Dendritic cell treated with granulocyte-macrophage colony-stimulating factor and Interleukin-4, amounts not matched to agents 40 ng/mL and 50 ng/mL, for 4 days (primary cell): ENCODE results near the gene CPA5.

ENCODE experiments used
- H3K27ac Mint-ChIP-seq: one replicate; pipeline ENCODE4 v1.8.0; 2022; ENCODE audit warnings: mild to moderate bottlenecking, mixed read lengths
- H3K27me3 Mint-ChIP-seq: one replicate; pipeline ENCODE4 v1.8.0; 2022; ENCODE audit warnings: mild to moderate bottlenecking, mixed read lengths
- H3K36me3 Mint-ChIP-seq: one replicate; pipeline ENCODE4 v1.8.0; 2022; ENCODE audit warnings: low read depth, mixed read lengths
- H3K4me1 Mint-ChIP-seq: one replicate; pipeline ENCODE4 v1.8.0; 2022; ENCODE audit warnings: low read depth, mixed read lengths
- H3K4me3 Mint-ChIP-seq: one replicate; pipeline ENCODE4 v1.8.0; 2022; ENCODE audit warnings: mild to moderate bottlenecking, moderate library complexity, mixed read lengths
- H3K9me3 Mint-ChIP-seq: one replicate; pipeline ENCODE4 v1.8.0; 2022; ENCODE audit warnings: mixed read lengths
- intact Hi-C: fragments of 100-400 bp; cut with micrococcal nuclease; formaldehyde crosslinking; loops from one replicate; pipeline ENCODE4 v1.15.0; 2022

CPA5 gene

GRCh38 chr7:130345136-130345535 lies 520 bp downstream of the CPA5 start:
- no peak overlapping the region for H3K27ac Mint-ChIP-seq
- H3K4me1 Mint-ChIP-seq, result peaks cover 4% of the 10 kb centered on the region
- H3K27me3 Mint-ChIP-seq, result no peaks in the 10 kb centered on the region
- no peaks in the 10 kb centered on the region for H3K9me3 Mint-ChIP-seq
- no peaks in the 10 kb centered on the region for H3K36me3 Mint-ChIP-seq
- H3K4me3 Mint-ChIP-seq, result no peak overlapping the region
- intact Hi-C loops, result no loop called here

- intact Hi-C loops, result no loop called here
- Mint-ChIP-seq H3K9me3 (no peaks in the 10 kb centered on the region), H3K4me1 (peaks cover 9% of the 10 kb centered on the region), H3K4me3 (no peak overlapping the region), H3K27me3 (no peaks in the 10 kb centered on the region), H3K36me3 (no peaks in the 10 kb centered on the region), H3K27ac (no peak overlapping the region)
These were observed 1.1 kb downstream of the CPA5 start for GRCh38 chr7:130345725-130346124.

GRCh38 chr7:130346177-130346905 lies 1.7 kb downstream of the CPA5 start:
- Mint-ChIP-seq H3K27ac (no peak overlapping the region), H3K4me3 (no peak overlapping the region), H3K27me3 (no peaks in the 10 kb centered on the region), H3K4me1 (peaks cover 10% of the 10 kb centered on the region), H3K36me3 (no peaks in the 10 kb centered on the region), H3K9me3 (no peaks in the 10 kb centered on the region)
- intact Hi-C loops, result no loop called here

DNA sequence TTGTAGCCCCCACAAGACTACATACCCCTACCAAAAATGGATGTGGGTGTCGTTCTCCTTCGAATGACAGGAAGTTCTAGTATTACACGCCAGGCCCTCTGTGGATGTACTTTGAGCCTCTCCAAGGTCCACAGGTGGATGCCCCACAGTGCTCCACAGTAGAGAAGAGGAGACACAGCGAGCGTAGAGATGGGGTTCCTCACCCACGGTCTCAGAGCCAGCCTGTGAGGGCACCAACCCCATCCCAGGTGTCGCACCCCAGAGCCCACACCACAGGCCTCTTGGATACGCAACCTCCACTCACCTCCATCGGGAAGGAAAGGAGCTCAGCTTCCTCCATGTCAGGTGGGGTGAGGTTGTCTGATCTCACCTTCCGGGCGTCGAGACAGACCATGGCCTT lies 2.3 kb downstream of the CPA5 start:
- Mint-ChIP-seq H3K9me3 (no peaks in the 10 kb centered on the region), H3K27ac (no peak overlapping the region), H3K4me3 (no peak overlapping the region), H3K27me3 (no peaks in the 10 kb centered on the region), H3K4me1 (peaks cover 10% of the 10 kb centered on the region), H3K36me3 (no peaks in the 10 kb centered on the region)
- intact Hi-C loops, result no loop called here

DNA sequence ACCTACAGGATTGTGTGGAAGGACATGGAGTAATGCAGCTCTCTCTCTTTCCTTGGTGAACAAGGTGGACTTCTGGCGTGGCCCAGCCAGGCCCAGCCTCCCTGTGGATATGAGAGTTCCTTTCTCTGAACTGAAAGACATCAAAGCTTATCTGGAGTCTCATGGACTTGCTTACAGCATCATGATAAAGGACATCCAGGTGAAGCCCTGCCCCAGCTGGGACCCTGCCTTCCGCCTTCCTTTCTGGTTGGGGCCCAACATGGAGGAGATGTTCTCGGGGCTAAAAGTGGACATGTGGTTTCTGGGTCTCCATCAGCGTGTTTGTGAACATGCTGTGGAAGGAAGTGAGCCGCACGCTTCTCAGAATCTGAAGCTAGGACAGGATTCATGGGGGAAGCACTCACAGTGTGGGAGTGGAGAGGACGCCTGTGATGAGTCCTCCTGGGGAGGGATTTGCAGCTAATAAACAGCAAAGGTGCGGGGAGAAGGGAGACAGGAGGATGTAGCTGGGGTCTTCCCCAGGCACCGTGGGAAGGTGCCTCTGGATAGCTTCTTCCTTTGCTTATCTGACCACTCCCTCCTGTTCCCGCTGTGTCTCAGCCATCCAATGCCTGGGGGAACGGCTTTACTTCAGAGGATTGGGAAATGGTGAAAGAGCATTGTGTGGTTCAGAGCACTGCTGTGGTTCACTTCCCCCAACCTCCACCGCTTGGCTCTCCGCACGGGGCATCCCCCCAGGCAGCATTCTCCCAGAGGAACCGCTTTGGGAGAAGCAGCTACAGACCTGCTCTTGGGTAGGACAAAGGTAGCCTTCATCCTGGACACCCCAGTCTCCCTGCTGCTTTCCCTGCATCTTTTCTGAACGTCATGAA lies 5.5 kb downstream of the CPA5 start:
- Mint-ChIP-seq H3K9me3 (no peaks in the 10 kb centered on the region), H3K27ac (no peak overlapping the region), H3K27me3 (no peaks in the 10 kb centered on the region), H3K4me3 (no peak overlapping the region), H3K36me3 (no peaks in the 10 kb centered on the region), H3K4me1 (peaks cover 10% of the 10 kb centered on the region)
- intact Hi-C loops, result no loop called here

- Mint-ChIP-seq H3K27ac (no peak overlapping the region), H3K4me3 (no peak overlapping the region), H3K36me3 (no peaks in the 10 kb centered on the region), H3K27me3 (no peaks in the 10 kb centered on the region), H3K4me1 (peaks cover 10% of the 10 kb centered on the region), H3K9me3 (no peaks in the 10 kb centered on the region)
- intact Hi-C loops, result no loop called here
These were observed 6.6 kb downstream of the CPA5 start for GRCh38 chr7:130350945-130351790.

- H3K4me3 Mint-ChIP-seq, result no peak overlapping the region
These were observed 7.1 kb downstream of the CPA5 start for GRCh38 chr7:130351791-130352090.

DNA sequence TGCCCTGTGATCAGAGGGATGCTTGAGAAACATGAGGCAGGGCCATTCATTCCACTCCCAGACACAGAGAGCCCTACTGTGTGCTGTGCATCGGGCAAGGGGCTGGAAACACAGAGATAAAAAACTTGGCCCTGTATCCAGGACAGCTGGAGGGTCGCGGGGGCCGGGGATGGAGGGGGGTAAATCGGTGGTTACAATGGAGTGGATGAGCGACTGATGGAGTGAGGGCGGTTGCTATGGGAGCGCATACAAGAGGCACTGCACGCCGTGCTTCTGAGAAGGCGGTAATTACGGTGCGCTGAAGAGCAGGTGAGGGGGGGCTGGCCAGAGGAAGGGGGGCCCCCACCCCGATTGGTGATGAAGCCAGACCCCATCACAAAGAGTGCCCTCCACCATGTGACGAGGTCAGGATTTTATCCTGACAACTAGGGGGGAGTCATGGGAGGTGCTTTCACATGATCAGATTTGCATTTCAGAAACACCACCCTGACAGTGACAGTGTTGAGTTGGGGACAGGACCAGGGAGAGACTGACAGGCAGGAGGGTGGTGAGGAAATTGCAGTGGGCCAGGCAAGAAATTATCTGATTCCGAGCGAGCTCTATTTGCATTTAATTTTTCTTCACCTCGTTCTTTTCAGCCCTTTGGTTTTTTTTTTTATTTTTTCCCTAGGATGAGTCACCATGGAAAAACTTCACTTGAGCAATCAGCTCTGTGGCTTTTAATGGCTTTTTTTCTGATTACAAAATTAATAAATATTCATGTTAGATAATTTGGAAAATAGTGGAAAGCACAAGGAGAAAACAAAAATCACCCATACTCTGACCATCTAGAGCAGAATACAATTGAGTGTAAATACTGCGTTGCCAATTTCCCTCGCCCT lies 7.8 kb downstream of the CPA5 start:
- Mint-ChIP-seq H3K27me3 (no peaks in the 10 kb centered on the region), H3K36me3 (no peaks in the 10 kb centered on the region), H3K9me3 (no peaks in the 10 kb centered on the region), H3K4me3 (no peak overlapping the region), H3K27ac (no peak overlapping the region), H3K4me1 (peaks cover 10% of the 10 kb centered on the region)
- intact Hi-C loops, result no loop called here

More at GRCh38 chr7:130351791-130352090, 7.1 kb downstream of the CPA5 start:
- Mint-ChIP-seq H3K27ac (no peak overlapping the region), H3K27me3 (no peaks in the 10 kb centered on the region), H3K36me3 (no peaks in the 10 kb centered on the region), H3K4me1 (peaks cover 10% of the 10 kb centered on the region), H3K9me3 (no peaks in the 10 kb centered on the region)
- intact Hi-C loops, result no loop called here

GRCh38 chr7:130353196-130353595 lies 8.6 kb downstream of the CPA5 start:
- peaks cover 10% of the 10 kb centered on the region for H3K4me1 Mint-ChIP-seq
- H3K9me3 Mint-ChIP-seq, result no peaks in the 10 kb centered on the region
- H3K27me3 Mint-ChIP-seq, result no peaks in the 10 kb centered on the region
- H3K4me3 Mint-ChIP-seq, result no peak overlapping the region
- no peaks in the 10 kb centered on the region for H3K36me3 Mint-ChIP-seq
- intact Hi-C loops, result no loop called here
- H3K27ac Mint-ChIP-seq, result no peak overlapping the region

DNA sequence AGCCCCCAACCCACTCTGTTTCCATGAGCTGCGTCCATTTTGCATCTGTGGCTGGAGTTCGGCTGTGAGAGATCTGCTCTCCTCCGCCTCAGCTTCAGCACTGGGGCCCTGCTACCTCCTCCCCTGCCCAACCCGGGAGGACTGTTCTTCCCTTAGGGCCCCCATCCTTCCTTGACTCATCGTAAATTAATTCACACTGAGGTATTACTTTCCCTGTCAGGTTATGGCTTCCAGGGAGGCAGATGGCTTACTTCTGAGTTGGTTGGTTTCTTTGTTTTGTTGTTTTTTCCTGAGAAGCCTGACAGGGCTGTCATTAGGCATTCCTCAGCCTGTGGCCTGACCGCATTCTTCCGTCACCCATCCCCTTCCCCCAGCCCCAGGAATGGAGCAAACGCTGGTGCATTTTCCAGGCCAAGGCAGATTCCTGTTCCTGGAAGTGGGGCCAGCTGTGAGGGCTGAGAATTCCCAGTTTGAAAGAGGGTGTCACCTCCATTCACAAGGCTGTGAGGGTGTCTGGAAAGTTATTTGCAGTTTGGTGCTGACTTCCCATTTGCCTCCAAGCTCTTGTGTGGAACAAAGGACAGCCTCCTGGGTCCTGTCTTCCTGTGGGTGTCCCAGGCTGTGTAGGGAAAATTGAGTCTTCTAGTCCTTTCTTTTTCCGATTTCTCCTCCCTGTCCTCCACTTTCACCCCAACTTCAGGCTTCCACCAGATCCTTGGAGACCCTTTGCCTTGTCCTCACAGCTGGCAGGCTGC lies 11.7 kb downstream of the CPA5 start:
- Mint-ChIP-seq H3K4me1 (no peaks in the 10 kb centered on the region), H3K27ac (no peak overlapping the region), H3K27me3 (no peaks in the 10 kb centered on the region), H3K36me3 (no peaks in the 10 kb centered on the region), H3K9me3 (peaks cover 21% of the 10 kb centered on the region), H3K4me3 (no peak overlapping the region)
- intact Hi-C loops, result no loop called here

- peaks cover 21% of the 10 kb centered on the region for H3K9me3 Mint-ChIP-seq
- H3K4me3 Mint-ChIP-seq, result no peak overlapping the region
- intact Hi-C loops, result no loop called here
- H3K36me3 Mint-ChIP-seq, result no peaks in the 10 kb centered on the region
- H3K4me1 Mint-ChIP-seq, result no peaks in the 10 kb centered on the region
- no peaks in the 10 kb centered on the region for H3K27me3 Mint-ChIP-seq
- H3K27ac Mint-ChIP-seq, result no peak overlapping the region
These were observed 12.4 kb downstream of the CPA5 start for GRCh38 chr7:130356876-130357611.

- H3K9me3 Mint-ChIP-seq, result peaks cover 21% of the 10 kb centered on the region
- H3K4me1 Mint-ChIP-seq, result no peaks in the 10 kb centered on the region
- no peak overlapping the region for H3K27ac Mint-ChIP-seq
- H3K4me3 Mint-ChIP-seq, result no peak overlapping the region
- intact Hi-C loops, result no loop called here
- H3K36me3 Mint-ChIP-seq, result no peaks in the 10 kb centered on the region
- no peaks in the 10 kb centered on the region for H3K27me3 Mint-ChIP-seq
These were observed 13.9 kb downstream of the CPA5 start for GRCh38 chr7:130358471-130358870.
